ENCODE measurements around the gene STK26.
A peak's percentile ranks its signal among the peaks of the same experiment; 100 is the strongest.
"Not testable (repeated sequence)": the region's sequence is repeated elsewhere in the genome, so short reads cannot be mapped to it uniquely, and the experiment has no call there.

Gene STK26

DNA sequence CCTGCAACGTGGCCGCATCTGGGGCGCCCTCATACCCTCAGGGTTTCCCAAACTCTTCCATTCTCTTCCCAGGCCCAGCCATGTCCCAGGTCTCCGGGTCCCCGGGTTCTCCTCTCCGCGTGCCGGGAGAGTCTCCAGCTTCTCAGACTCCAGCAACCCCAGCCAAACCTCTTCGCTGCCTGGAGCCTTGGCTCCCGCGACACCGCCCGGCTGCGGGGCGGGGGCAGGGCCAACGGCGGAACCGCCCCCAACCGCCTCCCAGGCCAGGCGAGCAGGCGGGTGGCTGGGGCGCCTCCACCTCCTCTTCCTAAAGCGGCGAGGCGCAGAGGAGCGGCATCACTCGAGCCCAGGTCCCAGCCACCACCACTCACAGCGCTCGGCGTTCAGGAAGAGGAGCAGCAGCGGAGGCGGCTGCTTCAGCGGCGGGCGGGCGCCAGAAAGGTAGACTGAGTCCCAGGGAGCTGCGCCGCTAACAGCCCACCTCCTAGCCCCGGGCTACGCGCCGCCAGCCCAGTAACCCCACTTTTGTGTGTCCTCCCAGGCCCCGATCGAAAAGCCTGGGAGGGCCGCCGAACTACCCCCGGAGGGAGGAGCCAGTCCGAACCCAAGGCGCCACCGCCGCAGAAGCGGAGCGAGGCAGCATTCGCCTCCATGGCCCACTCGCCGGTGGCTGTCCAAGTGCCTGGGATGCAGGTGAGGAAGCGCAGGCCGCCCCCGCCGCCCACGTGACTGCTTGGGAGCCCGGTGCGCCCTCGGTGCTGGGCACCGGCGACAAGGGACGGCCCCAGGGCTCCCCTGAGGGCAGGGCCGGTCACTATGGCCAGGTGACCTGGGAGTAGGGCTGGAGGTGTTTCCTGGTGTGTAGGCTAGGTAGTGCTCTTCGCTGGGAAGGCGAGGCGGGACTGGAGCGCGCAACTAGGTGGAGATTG, at the start of gene STK26:
STK26 (plus strand) TSS at position 336 of the 929 bp plus-strand sequence; CDS start at position 652, 316 bp downstream.
- peak; percentile 46 to 70 for DNase-seq (ENCODE audit: low read depth in 2 of 2)

DNA sequence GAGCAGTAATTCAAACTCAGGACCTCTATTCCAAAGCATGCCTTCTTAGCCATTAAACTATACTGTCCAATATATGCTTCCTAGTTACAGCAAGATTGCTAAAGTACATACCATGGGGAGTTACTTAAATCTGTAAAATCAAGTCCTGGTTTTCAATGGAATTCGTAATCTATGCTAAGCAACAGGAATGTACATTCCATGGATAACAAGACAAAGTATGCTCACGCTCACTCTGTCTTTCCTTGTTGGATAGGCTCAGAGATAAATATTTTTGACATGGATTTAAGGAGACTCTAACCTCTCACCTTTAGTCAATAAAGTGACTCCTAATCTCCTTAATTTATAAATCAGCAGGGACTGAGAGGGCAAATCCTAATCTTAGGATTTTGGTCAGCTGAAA, 47.3 kb upstream of the STK26 start:
- DNase-seq (ENCODE audit: low read depth in 2 of 2), result no peak

GRCh38 chrX:131977619-131978018, 45.5 kb upstream of the STK26 start:
- no peak for DNase-seq (ENCODE audit: low read depth in 2 of 2)

DNA sequence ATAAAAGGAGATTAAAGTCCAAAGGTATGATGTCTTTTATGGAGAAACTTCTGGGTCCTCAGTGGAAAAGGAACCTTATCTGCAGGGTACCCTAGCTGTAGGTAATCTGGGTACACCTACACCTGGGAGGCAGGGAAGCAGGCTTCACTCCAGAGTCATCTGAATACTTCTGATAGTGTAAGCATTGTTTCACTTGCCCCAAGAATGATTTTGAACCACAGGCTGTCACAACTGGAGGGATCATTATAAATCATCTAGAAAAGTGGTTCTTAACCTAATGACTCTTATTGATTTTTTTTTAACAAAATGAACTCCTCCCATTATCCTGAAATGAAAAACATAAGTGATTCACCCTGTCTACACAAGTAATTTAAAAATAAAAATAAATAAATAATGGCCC, 44.0 kb upstream of the STK26 start:
- DNase-seq (ENCODE audit: low read depth in 2 of 2), result no peak

- no peak for DNase-seq (ENCODE audit: low read depth in 2 of 2)
Measured at GRCh38 chrX:131985526-131986049, 37.5 kb upstream of the STK26 start.

DNA sequence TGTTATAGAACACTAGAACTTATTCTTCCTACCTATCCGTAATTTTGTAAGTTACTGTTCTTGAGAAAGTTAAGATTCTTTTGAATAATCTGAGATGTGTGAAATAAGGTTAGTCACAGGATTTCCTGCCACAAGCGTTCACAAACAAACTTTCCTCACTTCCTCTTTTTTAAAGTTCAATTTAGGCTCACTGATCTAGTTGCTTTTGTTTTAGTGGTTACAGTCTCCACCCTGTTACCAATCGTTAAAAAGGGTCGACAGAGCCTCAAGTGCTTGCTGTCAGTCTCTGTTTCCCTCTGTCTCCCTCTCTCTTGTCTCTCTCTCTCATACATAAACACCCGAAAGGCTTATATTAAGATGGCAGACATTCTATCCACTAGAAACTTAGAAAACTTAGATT, 35.9 kb upstream of the STK26 start:
- no peak for DNase-seq (ENCODE audit: low read depth in 2 of 2)

DNA sequence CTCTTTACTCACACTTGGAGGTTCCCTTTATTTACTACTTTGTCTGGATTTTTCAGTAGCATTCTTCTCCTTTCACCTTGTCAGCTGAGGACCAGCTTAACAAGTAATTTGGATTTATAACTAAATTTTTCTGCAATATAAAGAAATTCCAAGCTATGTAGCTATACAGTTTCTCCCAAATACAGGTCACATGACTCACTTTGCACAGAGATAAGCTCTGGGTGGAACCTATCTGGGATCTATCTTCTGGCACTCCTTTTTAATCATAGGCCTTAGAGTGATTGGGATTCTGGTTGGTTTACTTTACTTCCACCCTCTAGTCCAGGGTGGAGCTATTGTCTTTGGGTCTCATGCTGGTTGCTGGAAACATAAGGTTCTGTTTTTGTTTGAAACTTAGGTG, 34.9 kb upstream of the STK26 start:
- DNase-seq (ENCODE audit: low read depth in 2 of 2), result no peak

DNA sequence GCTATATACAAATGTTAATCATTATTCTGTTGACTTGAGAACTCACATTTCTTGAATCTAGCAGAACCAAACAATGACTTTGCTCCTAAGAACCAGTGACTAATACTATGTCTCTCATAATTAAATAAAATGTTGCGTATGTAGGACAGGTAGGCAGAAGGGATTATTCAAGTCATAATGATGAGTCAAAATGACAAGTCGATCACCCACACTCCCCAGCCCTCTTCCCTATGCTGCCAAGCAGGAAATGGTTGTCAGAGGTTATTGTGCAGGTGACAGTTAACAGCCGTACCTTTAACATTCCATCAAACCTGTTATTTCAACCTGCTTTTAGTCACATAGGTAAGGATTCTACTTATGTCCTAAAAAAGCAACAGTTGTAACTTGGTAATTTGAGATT, 22.0 kb upstream of the STK26 start:
- peak in 1 of 2 donors; percentile 8 for DNase-seq (ENCODE audit: low read depth in 2 of 2)

DNA sequence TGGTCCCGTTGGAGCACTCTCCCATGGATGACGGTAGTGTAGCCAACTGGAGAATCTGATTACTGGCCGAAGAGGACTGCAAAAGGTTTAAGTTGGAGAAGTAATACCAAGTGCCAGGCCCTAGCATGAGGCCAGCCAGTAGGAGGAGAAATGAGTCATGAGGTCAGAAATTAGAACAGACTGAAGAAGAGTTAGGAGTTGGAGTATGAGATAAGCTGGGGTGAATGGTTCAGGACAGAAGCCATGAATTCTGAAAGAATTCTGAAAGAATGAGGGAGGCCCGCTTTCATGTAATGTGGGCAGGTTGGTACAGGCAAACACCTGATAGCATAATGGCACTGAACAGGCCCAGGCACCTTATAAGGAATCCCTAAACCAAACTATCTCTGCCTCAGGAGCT, 18.4 kb upstream of the STK26 start:
- no peak for DNase-seq (ENCODE audit: low read depth in 2 of 2)

GRCh38 chrX:132009350-132009749, 13.8 kb upstream of the STK26 start:
- DNase-seq (ENCODE audit: low read depth in 2 of 2), result no peak

DNA sequence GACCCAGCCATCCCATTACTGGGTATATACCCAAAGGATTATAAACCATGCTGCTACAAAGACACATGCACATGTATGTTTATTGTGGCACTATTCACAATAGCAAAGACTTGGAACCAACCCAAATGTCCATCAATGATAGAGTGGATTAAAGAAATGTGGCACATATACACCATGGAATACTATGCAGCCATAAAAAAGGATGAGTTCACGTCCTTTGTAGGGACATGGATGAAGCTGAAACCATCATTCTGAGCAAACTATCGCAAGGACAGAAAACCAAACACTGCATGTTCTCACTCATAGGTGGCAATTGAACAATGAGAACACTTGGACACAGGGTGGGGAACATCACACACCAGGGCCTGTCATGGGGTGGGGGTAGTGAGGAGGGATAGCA, 12.9 kb upstream of the STK26 start:
- DNase-seq (ENCODE audit: low read depth in 2 of 2), result not testable (repeated sequence)

- no peak for DNase-seq (ENCODE audit: low read depth in 2 of 2)
Measured at GRCh38 chrX:132015875-132016274, 7.2 kb upstream of the STK26 start.

DNA sequence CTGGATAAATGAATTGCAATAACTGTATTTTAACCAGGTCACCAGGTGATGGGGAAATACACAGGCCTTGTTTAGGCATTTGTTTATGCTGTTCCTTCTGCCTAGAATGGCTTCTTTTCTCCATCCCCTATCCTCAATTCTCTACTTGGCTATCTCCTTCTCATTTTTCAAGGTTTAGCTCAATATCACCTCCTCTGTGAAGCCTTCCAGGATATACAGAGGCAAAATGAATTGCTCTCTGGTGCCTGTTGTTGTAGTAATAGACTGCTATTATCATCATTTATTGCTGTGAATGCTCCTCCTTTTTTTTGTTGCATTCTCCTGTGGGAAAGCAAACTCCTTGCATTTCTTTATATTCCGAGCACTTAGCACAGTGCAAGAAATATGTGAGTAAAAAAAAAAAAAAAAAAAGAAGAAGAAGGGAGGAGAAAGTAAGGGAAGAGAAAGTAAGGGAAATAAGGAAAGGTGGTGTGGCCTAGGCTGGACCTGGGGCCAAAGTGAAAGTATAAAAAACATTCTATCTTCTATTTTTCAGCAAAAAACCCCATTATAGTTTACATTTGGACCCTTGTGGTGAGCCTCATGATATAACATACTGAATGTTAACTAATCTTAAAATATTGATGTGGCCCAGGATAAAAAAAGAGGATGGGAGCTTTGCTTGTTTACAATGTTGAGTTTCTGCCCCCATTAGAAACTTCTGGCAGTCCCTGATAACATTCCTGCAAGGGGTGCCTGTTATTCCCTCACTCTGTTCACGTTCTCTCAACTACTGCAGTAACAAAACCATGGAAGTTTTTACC, 6.3 kb upstream of the STK26 start:
- no peak for DNase-seq (ENCODE audit: low read depth in 2 of 2)

DNA sequence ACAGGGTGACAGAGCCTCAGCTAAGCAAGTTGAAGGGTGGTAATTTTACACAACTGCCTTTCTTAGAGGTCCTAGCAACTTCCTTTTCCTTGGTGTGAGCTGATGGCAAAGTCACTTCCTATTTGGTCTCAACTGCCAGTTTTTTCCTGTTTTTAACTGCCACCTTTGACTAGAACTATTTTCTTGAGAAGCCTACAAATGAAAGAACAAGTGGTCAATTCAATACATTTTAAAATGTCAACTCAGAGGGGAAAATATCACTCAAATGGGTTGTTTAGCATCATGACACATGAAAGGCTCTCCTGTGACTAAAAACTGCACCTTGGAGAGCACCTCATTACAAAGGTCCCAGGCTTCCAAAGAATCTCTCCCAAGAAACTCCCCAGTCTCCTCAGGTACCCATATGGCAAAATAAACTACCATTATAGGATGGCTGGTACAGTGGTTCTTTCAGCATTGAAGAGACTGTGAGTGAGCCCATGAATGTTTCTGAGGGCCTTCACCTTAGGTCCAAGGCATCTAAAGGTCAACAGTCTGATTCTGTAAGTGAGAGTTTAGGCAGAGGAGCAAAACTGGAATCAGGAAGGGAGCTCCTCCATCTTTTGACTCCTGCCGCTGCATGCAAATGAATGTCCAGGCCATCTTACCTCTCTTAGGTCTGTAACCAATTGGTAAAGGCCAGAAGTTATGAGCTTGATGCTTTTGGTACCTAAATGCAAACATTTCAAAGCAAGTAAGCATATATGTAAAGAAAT, 5.5 kb upstream of the STK26 start:
- no peak for DNase-seq (ENCODE audit: low read depth in 2 of 2)

- DNase-seq (ENCODE audit: low read depth in 2 of 2), result no peak
Measured at GRCh38 chrX:132022198-132022966, 720 bp upstream of the STK26 start.

DNA sequence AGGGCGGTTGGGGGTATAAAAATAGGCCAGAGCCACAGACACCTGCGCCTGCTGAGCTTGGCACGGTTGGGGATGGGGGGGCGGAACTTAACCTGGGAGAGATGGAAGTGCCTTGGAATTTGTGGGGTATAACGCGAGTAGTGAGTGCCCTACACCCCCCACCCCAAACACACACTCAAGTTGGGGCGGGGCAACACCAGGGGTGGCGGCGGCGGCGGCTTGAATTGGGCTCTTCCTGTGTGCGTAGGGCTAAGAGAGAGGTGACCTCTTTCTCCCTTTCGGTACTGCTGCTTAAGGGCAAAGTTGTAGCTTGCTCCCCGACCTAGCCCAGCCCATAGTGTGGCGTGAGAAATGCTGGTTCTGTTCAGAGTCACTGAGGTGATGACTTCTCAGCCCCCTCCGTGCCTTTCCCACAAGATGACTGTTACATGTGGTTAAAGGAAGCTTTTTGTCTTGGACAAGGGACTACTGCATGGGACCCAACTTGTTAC, 839 bp downstream of the STK26 start:
- DNase-seq (ENCODE audit: low read depth in 2 of 2), result peak in 1 of 2 donors; percentile 34

DNA sequence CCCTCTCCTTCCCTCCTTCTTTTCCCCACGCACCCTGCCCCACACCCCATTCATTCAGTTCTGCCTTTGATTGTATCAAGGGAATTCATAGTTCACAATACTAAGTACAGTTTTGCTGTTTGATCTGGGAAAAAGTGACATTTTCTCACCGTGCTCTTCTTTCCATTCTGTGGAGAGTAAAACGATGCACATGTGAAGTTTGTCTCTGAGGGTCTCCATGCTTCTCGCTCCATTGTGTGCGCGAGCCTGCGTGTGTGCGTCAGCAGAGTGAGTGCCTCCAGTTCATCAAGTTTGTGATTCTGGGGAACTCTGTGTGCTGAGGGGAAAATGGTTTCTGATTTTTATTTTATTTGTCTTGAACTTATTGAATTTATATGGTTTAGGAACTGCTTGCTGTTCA, 1.9 kb downstream of the STK26 start:
- DNase-seq (ENCODE audit: low read depth in 2 of 2), result no peak

DNA sequence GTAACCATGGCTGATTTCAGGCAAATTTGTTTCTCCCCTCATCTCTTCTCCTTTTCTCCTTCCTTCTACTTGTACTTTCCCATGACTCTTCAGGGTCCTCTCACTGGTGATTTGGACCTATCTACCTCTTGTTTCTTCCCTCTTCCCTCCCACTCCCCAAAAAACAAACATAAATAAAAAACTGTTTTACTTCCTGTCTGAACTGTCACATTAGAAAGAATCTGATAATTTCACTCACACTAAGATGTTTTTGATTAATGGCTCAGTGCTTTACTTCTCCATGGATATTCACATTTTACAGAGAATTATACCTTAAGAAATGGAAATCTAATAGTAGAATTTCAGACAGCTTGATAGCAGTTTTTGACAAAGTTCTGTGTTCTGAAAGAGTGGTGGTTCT, 7.2 kb downstream of the STK26 start:
- no peak for DNase-seq (ENCODE audit: low read depth in 2 of 2)

- DNase-seq (ENCODE audit: low read depth in 2 of 2), result no peak
Measured at GRCh38 chrX:132031867-132032266, 8.8 kb downstream of the STK26 start.

DNA sequence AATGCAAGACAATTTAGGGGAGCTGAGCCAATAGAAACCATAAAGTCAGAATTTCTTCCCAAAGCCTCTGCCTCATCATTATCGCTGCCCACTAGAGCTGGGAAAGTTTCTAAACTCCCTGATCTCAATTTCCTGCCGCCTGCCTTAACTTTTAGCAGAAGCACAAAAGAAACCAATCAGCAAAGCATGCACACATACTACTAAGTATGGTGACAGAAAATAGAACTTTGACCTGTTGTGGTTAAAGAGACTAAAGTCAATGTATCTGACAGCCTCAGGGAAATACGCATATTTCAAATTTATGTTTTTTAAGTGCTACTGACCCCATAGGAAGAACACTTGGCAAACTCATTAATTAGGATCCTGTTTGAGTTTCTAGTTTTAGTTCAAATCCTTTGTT, 10.1 kb downstream of the STK26 start:
- no peak for DNase-seq (ENCODE audit: low read depth in 2 of 2)

DNA sequence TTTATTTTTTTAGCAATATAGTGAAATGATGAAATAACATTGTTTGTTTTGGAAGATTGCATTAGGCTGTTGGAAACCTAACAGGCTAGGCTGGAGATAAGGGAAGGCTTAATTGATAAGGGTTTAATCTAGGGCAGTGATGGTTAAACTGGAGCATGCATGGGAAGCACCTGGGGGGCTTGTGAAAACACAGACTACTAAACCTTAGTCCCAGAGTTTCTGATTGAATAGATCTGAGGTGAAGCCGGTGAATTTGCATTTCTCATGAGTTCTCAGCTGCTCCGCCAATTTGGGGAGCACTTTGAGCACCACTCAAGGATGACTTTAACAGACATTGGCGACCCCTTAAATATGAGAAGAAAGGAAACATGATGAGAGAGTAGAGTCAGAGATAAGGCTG, 11.5 kb downstream of the STK26 start:
- DNase-seq (ENCODE audit: low read depth in 2 of 2), result no peak
